Liver (tissue), 9 donors: ENCODE results near the gene LYSMD2. TPM values are rescaled to one million over a fixed set of nuclear protein-coding genes. Genes with fewer than 3 reads are reported as not detected.

ENCODE experiments used
- DNase-seq: peaks from one replicate; pipeline ENCODE4 v3.0.0-alpha.2; 2017; ENCODE audit warnings: low spot score
- H3K27ac ChIP-seq, 2 donors: one replicate each; pipeline ENCODE4 v1.7.0; 2013; ENCODE audit warnings: inconsistent platforms in 2 of 2, low read length in 2 of 2, control low read depth in 1 of 2, low read depth in 1 of 2, mild to moderate bottlenecking in 1 of 2
- H3K27me3 ChIP-seq, 4 donors: one replicate each; pipeline versions ENCODE4 v1.6.1 to v1.7.0; 2013; ENCODE audit warnings: low read length in 3 of 4, inconsistent platforms in 1 of 4, mild to moderate bottlenecking in 1 of 4, moderate library complexity in 1 of 4; ENCODE audit not compliant: control insufficient read depth in 4 of 4, insufficient read depth in 4 of 4
- H3K36me3 ChIP-seq, 4 donors: one replicate each; pipeline versions ENCODE4 v1.6.1 to v1.7.0; 2013; ENCODE audit warnings: low read length in 3 of 4, mild to moderate bottlenecking in 3 of 4, low read depth in 1 of 4, moderate library complexity in 1 of 4; ENCODE audit not compliant: control insufficient read depth in 4 of 4, insufficient read depth in 3 of 4
- H3K4me1 ChIP-seq, 4 donors: one replicate each; pipeline versions ENCODE4 v1.6.1 to v1.7.0; 2013; ENCODE audit warnings: low read length in 3 of 4, mild to moderate bottlenecking in 3 of 4, moderate library complexity in 1 of 4; ENCODE audit not compliant: control insufficient read depth in 4 of 4, insufficient read depth in 4 of 4
- H3K4me3 ChIP-seq, 3 donors: one replicate each; pipeline versions ENCODE4 v1.6.1 to v1.7.0; 2013; ENCODE audit warnings: low read length in 3 of 3, control low read depth in 1 of 3, low read depth in 1 of 3, mild to moderate bottlenecking in 1 of 3
- H3K9ac ChIP-seq, 2 donors: one replicate each; pipeline ENCODE4 v1.7.0; 2013; ENCODE audit warnings: low read length in 2 of 2, mild to moderate bottlenecking in 2 of 2, moderate library complexity in 2 of 2, control low read depth in 1 of 2, low read depth in 1 of 2
- H3K9me3 ChIP-seq, 4 donors: one replicate each; pipeline versions ENCODE4 v1.6.1 to v1.7.0; 2013; ENCODE audit warnings: low read length in 3 of 4; ENCODE audit not compliant: control insufficient read depth in 4 of 4
- CTCF ChIP-seq: fragments of 150-350 bp; IDR thresholded peaks from 2 replicates; pipeline ENCODE4 v1.5.1; 2017; ENCODE audit warnings: improper control_type of control experiment, low read depth, low read length; ENCODE audit not compliant: missing input control
- EGR1 ChIP-seq, 2 donors: IDR thresholded peaks; 2 replicates each; pipeline ENCODE4 v1.6.1; 2016 to 2018; ENCODE audit warnings: antibody characterized with exemption in 2 of 2, low read depth in 2 of 2
- FOXA1 ChIP-seq: IDR thresholded peaks from 2 replicates; pipeline ENCODE4 v1.6.1; 2016; ENCODE audit warnings: antibody characterized with exemption
- HNF4A ChIP-seq, 2 donors: conservative IDR thresholded peaks; 2 replicates each; pipeline ENCODE4 v1.6.1; 2016; ENCODE audit warnings: antibody characterized with exemption in 2 of 2, mild to moderate bottlenecking in 2 of 2
- HNF4G ChIP-seq: IDR thresholded peaks from 2 replicates; pipeline ENCODE4 v1.6.1; 2016; ENCODE audit warnings: antibody characterized with exemption
- JUND ChIP-seq, 2 donors: IDR thresholded peaks; 2 replicates each; pipeline ENCODE4 v1.6.1; 2016; ENCODE audit warnings: antibody characterized with exemption in 2 of 2
- MAX ChIP-seq: IDR thresholded peaks from 2 replicates; pipeline ENCODE4 v1.6.1; 2016; ENCODE audit warnings: antibody characterized with exemption
- NR2F2 ChIP-seq: IDR thresholded peaks from 2 replicates; pipeline ENCODE4 v1.6.1; 2016; ENCODE audit warnings: antibody characterized with exemption
- RAD21 ChIP-seq, 2 donors: IDR thresholded peaks; 2 replicates each; pipeline ENCODE4 v1.6.1; 2016; ENCODE audit warnings: antibody characterized with exemption in 2 of 2, mild to moderate bottlenecking in 2 of 2
- SP1 ChIP-seq: IDR thresholded peaks from 2 replicates; pipeline ENCODE4 v1.6.1; 2018; ENCODE audit warnings: antibody characterized with exemption, mild to moderate bottlenecking
- TAF1 ChIP-seq: conservative IDR thresholded peaks from 2 replicates; pipeline ENCODE4 v1.6.1; 2016; ENCODE audit warnings: antibody characterized with exemption, mild to moderate bottlenecking
- WGBS: extraction: QIAGEN DNeasy Blood & Tissue Kit; methylation state at CpG from one replicate; pipeline ENCODE4 v1.1.7; 2013; 5-methylcytosine and 5-hydroxymethylcytosine counted together
- polyA plus RNA-seq, 2 donors: library from polyadenylated mRNA; stranded (reverse) in 1 of 2; unstranded in 1 of 2; fragments of 200-250 nt in 1 of 2; fragments of >200 nt in 1 of 2; fragmentation: Nextera tagmentation in 1 of 2; extraction: Ambion mirVana in 1 of 2; gene quantifications; one replicate each; pipeline versions ENCODE4 v1.2.1 to v1.2.3, GENCODE V29; 2013 to 2015
- total RNA-seq, 2 donors: library from RNA; depleted of rRNA; stranded (reverse); fragments of >200 nt; gene quantifications; one replicate each; pipeline ENCODE4 v1.2.3, GENCODE V29; 2014
- TF ChIP-seq, protein P1 (sequence below): IDR thresholded peaks from 2 replicates; pipeline ENCODE4 v1.6.1; 2016; ENCODE audit warnings: antibody characterized with exemption
- TF ChIP-seq, protein P2 (sequence below): IDR thresholded peaks from 2 replicates; pipeline ENCODE4 v1.6.1; 2016; ENCODE audit warnings: antibody characterized with exemption, mild to moderate bottlenecking
- donor health status: healthy.
- donor health status: healthy.
- donor health status: healthy.
- donor health status: healthy.
- donor health status: healthy.

LYSMD2 gene
- total and polyA plus RNA-seq, 4 donors: 5.2 to 9.4 (median 6.5) TPM

DNA sequence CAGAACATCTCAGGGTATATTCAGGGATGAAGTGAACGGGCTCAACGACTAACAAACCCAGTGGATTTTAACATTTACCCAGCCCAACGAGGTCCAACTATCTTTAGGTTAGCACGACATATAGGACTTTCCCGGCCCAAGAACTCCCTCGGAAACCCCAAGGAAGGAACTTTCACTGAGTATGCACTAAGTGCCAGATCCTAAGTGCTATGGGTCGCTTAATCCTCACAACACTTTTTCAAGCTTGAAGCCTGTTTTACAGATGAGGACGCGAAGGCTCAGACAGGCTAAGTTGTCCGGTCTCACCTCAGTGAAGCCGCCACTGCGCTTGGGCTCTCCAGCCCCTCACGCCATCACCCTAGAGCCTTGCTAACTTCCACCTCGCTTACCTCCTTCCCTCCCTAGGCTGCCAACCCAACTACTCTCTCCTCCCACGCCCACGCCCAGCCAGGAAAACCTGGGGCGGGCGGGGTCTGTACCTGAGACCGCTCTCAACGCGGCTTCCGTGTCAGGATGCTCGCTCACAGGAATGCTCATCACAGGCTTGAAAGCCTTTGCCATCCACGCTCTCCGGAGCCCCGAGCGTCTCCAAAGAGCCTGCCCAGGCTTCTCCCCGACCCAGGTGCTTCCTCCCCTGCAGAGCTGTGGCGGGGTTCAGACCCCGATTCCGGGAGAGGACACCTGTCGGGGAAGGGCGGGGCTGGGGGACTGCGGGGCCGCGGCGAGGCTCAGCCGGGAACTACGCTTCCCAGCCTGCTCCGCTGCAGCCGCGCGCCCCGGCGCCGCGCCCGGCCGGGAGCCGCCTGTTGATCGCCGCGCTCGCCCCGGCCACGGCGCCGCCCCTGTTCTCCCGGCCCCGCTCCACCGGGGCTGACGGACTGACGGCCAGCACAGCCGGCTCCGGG is 13.6 kb upstream of the LYSMD2 start, which contains the start of gene TMOD2:
Gene TMOD2 (plus strand): TSS at position 806 of the 905 bp plus-strand sequence. CDS start 14,845 bp downstream, outside the sequence.
- H3K9me3 ChIP-seq: no peaks in the 10 kb centered on the region
- no peak within 1 kb of the TSS for H3K27ac ChIP-seq
- DNase-seq: no peak
- H3K4me1 ChIP-seq: peaks cover 3 to 14% (median 9%) of the 10 kb centered on the region in 4 donors
- H3K9ac ChIP-seq: no peak within 1 kb of the TSS
- H3K4me3 ChIP-seq: peak within 1 kb of the TSS; percentile 61 to 96 (median 74)
- H3K36me3 ChIP-seq: no peaks in the 10 kb centered on the region
- TF ChIP-seq SP1 (no peak), TAF1 (no peak), NR2F2 (no peak), MAX (no peak), CTCF (no peak), RAD21 (IDR thresholded peaks at IDR 0.05) (no peak), HNF4G (no peak), EGR1 (IDR thresholded peaks at IDR 0.05; ENCODE audit: low read depth in 2 of 2) (no peak), HNF4A (conservative IDR thresholded peaks at IDR 0.05) (no peak)
- TF ChIP-seq, protein P1, sequence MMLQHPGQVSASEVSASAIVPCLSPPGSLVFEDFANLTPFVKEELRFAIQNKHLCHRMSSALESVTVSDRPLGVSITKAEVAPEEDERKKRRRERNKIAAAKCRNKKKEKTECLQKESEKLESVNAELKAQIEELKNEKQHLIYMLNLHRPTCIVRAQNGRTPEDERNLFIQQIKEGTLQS: no peak
- TF ChIP-seq, protein P2, sequence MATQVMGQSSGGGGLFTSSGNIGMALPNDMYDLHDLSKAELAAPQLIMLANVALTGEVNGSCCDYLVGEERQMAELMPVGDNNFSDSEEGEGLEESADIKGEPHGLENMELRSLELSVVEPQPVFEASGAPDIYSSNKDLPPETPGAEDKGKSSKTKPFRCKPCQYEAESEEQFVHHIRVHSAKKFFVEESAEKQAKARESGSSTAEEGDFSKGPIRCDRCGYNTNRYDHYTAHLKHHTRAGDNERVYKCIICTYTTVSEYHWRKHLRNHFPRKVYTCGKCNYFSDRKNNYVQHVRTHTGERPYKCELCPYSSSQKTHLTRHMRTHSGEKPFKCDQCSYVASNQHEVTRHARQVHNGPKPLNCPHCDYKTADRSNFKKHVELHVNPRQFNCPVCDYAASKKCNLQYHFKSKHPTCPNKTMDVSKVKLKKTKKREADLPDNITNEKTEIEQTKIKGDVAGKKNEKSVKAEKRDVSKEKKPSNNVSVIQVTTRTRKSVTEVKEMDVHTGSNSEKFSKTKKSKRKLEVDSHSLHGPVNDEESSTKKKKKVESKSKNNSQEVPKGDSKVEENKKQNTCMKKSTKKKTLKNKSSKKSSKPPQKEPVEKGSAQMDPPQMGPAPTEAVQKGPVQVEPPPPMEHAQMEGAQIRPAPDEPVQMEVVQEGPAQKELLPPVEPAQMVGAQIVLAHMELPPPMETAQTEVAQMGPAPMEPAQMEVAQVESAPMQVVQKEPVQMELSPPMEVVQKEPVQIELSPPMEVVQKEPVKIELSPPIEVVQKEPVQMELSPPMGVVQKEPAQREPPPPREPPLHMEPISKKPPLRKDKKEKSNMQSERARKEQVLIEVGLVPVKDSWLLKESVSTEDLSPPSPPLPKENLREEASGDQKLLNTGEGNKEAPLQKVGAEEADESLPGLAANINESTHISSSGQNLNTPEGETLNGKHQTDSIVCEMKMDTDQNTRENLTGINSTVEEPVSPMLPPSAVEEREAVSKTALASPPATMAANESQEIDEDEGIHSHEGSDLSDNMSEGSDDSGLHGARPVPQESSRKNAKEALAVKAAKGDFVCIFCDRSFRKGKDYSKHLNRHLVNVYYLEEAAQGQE: no peak
- WGBS: 8% methylated on average over 65 of the region's 65 CpGs
- peaks cover 0 to 2% (median 0%) of the 10 kb centered on the region in 4 donors for H3K27me3 ChIP-seq

GRCh38 chr15:51750186-51750585 is 12.7 kb upstream of the LYSMD2 start:
- H3K27ac ChIP-seq: no peak overlapping the region
- H3K36me3 ChIP-seq: no peaks in the 10 kb centered on the region
- DNase-seq: no peak
- no peak overlapping the region for H3K9ac ChIP-seq
- TF ChIP-seq, protein P2: no peak
- TF ChIP-seq FOXA1 (no peak), HNF4G (no peak), RAD21 (IDR thresholded peaks at IDR 0.05) (no peak), SP1 (no peak), JUND (IDR thresholded peaks at IDR 0.05) (no peak), CTCF (no peak), TAF1 (no peak), MAX (no peak)
- H3K4me1 ChIP-seq: peaks cover 3 to 14% (median 9%) of the 10 kb centered on the region in 4 donors
- no peaks in the 10 kb centered on the region for H3K9me3 ChIP-seq
- no peak overlapping the region for H3K4me3 ChIP-seq
- WGBS: 58% methylated on average over 4 of the region's 4 CpGs
- H3K27me3 ChIP-seq: peaks cover 0 to 2% (median 0%) of the 10 kb centered on the region in 4 donors
